ENCODE data around the gene ACP7.

ACP7 gene

GRCh38 chr19:39077323-39077722, 6.8 kb upstream of the ACP7 start:
- TF ChIP-seq SIN3A (IDR thresholded peaks at IDR 0.05; ENCODE audit: borderline replicate concordance, insufficient read depth, low read length): no peak
- no peak for TF ChIP-seq POLR2AphosphoS5 (IDR thresholded peaks at IDR 0.05; ENCODE audit: low read depth, low read length)
- TF ChIP-seq FOXP2 (optimal IDR thresholded peaks at IDR 0.05; ENCODE audit: borderline replicate concordance, extremely low read depth, extremely low read length, insufficient read depth): no peak
- no peak for TF ChIP-seq TAF1 (IDR thresholded peaks at IDR 0.05; ENCODE audit: borderline replicate concordance, insufficient read depth, low read length)
- no peak for TF ChIP-seq REST (IDR thresholded peaks at IDR 0.05; ENCODE audit: insufficient read depth in 1 of 2, low read depth in 2 of 2, low read length in 2 of 2)

GRCh38 chr19:39078436-39079200, 5.5 kb upstream of the ACP7 start:
- no peak for TF ChIP-seq TAF1 (IDR thresholded peaks at IDR 0.05; ENCODE audit: borderline replicate concordance, insufficient read depth, low read length)
- no peak for TF ChIP-seq SIN3A (IDR thresholded peaks at IDR 0.05; ENCODE audit: borderline replicate concordance, insufficient read depth, low read length)
- no peak for TF ChIP-seq POLR2AphosphoS5 (IDR thresholded peaks at IDR 0.05; ENCODE audit: low read depth, low read length)
- no peak for TF ChIP-seq REST (IDR thresholded peaks at IDR 0.05; ENCODE audit: insufficient read depth in 1 of 2, low read depth in 2 of 2, low read length in 2 of 2)
- no peak for TF ChIP-seq FOXP2 (optimal IDR thresholded peaks at IDR 0.05; ENCODE audit: borderline replicate concordance, extremely low read depth, extremely low read length, insufficient read depth)

GRCh38 chr19:39080431-39080830, 3.7 kb upstream of the ACP7 start:
- TF ChIP-seq FOXP2 (optimal IDR thresholded peaks at IDR 0.05; ENCODE audit: borderline replicate concordance, extremely low read depth, extremely low read length, insufficient read depth) (no peak), TAF1 (IDR thresholded peaks at IDR 0.05; ENCODE audit: borderline replicate concordance, insufficient read depth, low read length) (no peak), REST (IDR thresholded peaks at IDR 0.05; ENCODE audit: insufficient read depth in 1 of 2, low read depth in 2 of 2, low read length in 2 of 2) (no peak), SIN3A (IDR thresholded peaks at IDR 0.05; ENCODE audit: borderline replicate concordance, insufficient read depth, low read length) (no peak), POLR2AphosphoS5 (IDR thresholded peaks at IDR 0.05; ENCODE audit: low read depth, low read length) (no peak)

GRCh38 chr19:39082167-39082566, 2.0 kb upstream of the ACP7 start:
- TF ChIP-seq SIN3A (IDR thresholded peaks at IDR 0.05; ENCODE audit: borderline replicate concordance, insufficient read depth, low read length) (no peak), REST (IDR thresholded peaks at IDR 0.05; ENCODE audit: insufficient read depth in 1 of 2, low read depth in 2 of 2, low read length in 2 of 2) (no peak), TAF1 (IDR thresholded peaks at IDR 0.05; ENCODE audit: borderline replicate concordance, insufficient read depth, low read length) (no peak), FOXP2 (optimal IDR thresholded peaks at IDR 0.05; ENCODE audit: borderline replicate concordance, extremely low read depth, extremely low read length, insufficient read depth) (no peak), POLR2AphosphoS5 (IDR thresholded peaks at IDR 0.05; ENCODE audit: low read depth, low read length) (no peak)

Measured in PFSK-1 (cell line).